Esophagus muscularis mucosa (tissue), 4 donors: Measurements from ENCODE around the gene PRKRA. TPM values are rescaled to one million over a fixed set of nuclear protein-coding genes. Genes with fewer than 3 reads are reported as not detected.

Experiments used
- DNase-seq: peaks from one replicate; pipeline ENCODE4 v3.0.0-alpha.2; 2017; ENCODE audit errors: extremely low spot score
- H3K27ac ChIP-seq, 4 donors: fragments of 200-600 bp; sonication (generic); replicated peaks in 1 of 4; 1 replicate in 3 of 4; 2 replicates in 1 of 4; pipeline ENCODE4 v1.5.1; 2016 to 2019; ENCODE audit warnings: mild to moderate bottlenecking in 1 of 4
- H3K27me3 ChIP-seq, 4 donors: fragments of 200-600 bp; sonication (generic); one replicate each; pipeline versions ENCODE4 v1.5.1 to v1.6.0; 2016 to 2019
- H3K36me3 ChIP-seq, 4 donors: fragments of 200-600 bp; sonication (generic); one replicate each; pipeline ENCODE4 v1.5.1; 2016 to 2019
- H3K4me1 ChIP-seq, 4 donors: fragments of 200-600 bp; sonication (generic); one replicate each; pipeline ENCODE4 v1.5.1; 2016 to 2019
- H3K4me3 ChIP-seq, 4 donors: fragments of 200-600 bp; sonication (generic); 1 replicate in 2 of 4; 2 replicates in 2 of 4; pipeline ENCODE4 v1.5.1; 2016 to 2019; ENCODE audit warnings: mild to moderate bottlenecking in 4 of 4, moderate library complexity in 1 of 4
- H3K9me3 ChIP-seq, 4 donors: fragments of 200-600 bp; sonication (generic); 1 replicate in 3 of 4; 2 replicates in 1 of 4; pipeline ENCODE4 v1.5.1; 2016 to 2019
- CTCF ChIP-seq, 3 experiments: fragments of 200-600 bp in 2 of 3; fragments of 450-650 bp in 1 of 3; sonication (generic) in 2 of 3; IDR thresholded peaks; one replicate each; pipeline ENCODE4 v1.5.1; 2017 to 2019; ENCODE audit warnings: antibody characterized with exemption in 3 of 3, mild to moderate bottlenecking in 2 of 3, moderate library complexity in 1 of 3
- EP300 ChIP-seq: sonication (generic); formaldehyde crosslinking; IDR thresholded peaks from one replicate; pipeline ENCODE4 v1.6.1; 2017; ENCODE audit warnings: antibody characterized with exemption
- POLR2A ChIP-seq: fragments of 450-650 bp; IDR thresholded peaks from one replicate; pipeline ENCODE4 v1.6.1; 2017; ENCODE audit warnings: antibody characterized with exemption, moderate library complexity, mild to moderate bottlenecking, low read depth
- POLR2AphosphoS5 ChIP-seq, 2 donors: sonication (generic); formaldehyde crosslinking; IDR thresholded peaks; one replicate each; pipeline ENCODE4 v1.6.1; 2017; ENCODE audit warnings: antibody characterized with exemption in 2 of 2
- WGBS: methylation state at CpG from one replicate; pipeline ENCODE4 v1.1.5; 2018; 5-methylcytosine and 5-hydroxymethylcytosine counted together
- intact Hi-C: fragments of 100-400 bp; cut with DNase I; formaldehyde crosslinking; loops from one replicate; pipeline ENCODE4 v1.15.1; 2023
- total RNA-seq, 4 donors: library from RNA; depleted of rRNA; stranded (reverse); fragments of >200 nt; gene quantifications; one replicate each; pipeline versions ENCODE4 v1.1.0 to v1.2.1, GENCODE V29; 2016

PRKRA gene
- total RNA-seq, 4 donors from 2014 or later, result 74.5 to 90.9 (median 75.7) TPM

- H3K4me1 ChIP-seq, result peaks cover 39 to 46% (median 45%) of the 10 kb centered on the region in 4 donors
- intact Hi-C loops, result no loop called here
- H3K36me3 ChIP-seq, result peaks cover 0 to 36% (median 16%) of the 10 kb centered on the region in 4 donors
- DNase-seq, result no peak
- no peak overlapping the region for H3K27ac ChIP-seq
- WGBS, result 72% methylated on average over 3 of the region's 3 CpGs
- no peak for TF ChIP-seq POLR2A
- TF ChIP-seq POLR2AphosphoS5 (IDR thresholded peaks at IDR 0.05), result no peak
- no peak for TF ChIP-seq EP300
- no peak for TF ChIP-seq CTCF (IDR thresholded peaks at IDR 0.05)
- no peaks in the 10 kb centered on the region for H3K27me3 ChIP-seq
- H3K4me3 ChIP-seq, result no peak overlapping the region
- H3K9me3 ChIP-seq, result no peaks in the 10 kb centered on the region
Measured at GRCh38 chr2:178485356-178485755, 34.4 kb upstream of the PRKRA start.

- Histone ChIP-seq H3K9me3 (no peaks in the 10 kb centered on the region), H3K36me3 (peaks cover 0 to 27% (median 10%) of the 10 kb centered on the region in 4 donors), H3K4me3 (peak overlapping the region in 1 of 4 donors; percentile 22), H3K27ac (peak overlapping the region in 1 of 4 donors; percentile 2), H3K4me1 (peaks cover 45 to 52% (median 51%) of the 10 kb centered on the region in 4 donors), H3K27me3 (no peaks in the 10 kb centered on the region)
- intact Hi-C loops, result no loop called here
- 48% methylated on average over 6 of the region's 6 CpGs for WGBS
- TF ChIP-seq POLR2AphosphoS5 (IDR thresholded peaks at IDR 0.05) (no peak), POLR2A (no peak), EP300 (no peak), CTCF (IDR thresholded peaks at IDR 0.05) (no peak)
- DNase-seq, result no peak
Measured at GRCh38 chr2:178484245-178485041, 33.5 kb upstream of the PRKRA start.

GRCh38 chr2:178482437-178482836, 31.5 kb upstream of the PRKRA start:
- no peaks in the 10 kb centered on the region for H3K9me3 ChIP-seq
- TF ChIP-seq POLR2AphosphoS5 (IDR thresholded peaks at IDR 0.05) (no peak), CTCF (IDR thresholded peaks at IDR 0.05) (no peak), EP300 (no peak), POLR2A (no peak)
- no peak overlapping the region for H3K27ac ChIP-seq
- DNase-seq, result no peak
- H3K4me3 ChIP-seq, result peak overlapping the region in 2 of 4 donors; percentile 79 to 89
- H3K27me3 ChIP-seq, result no peaks in the 10 kb centered on the region
- intact Hi-C loops, result loop anchor here (2.0 kb wide), 1 partner anchor 68 kb away; no protein-coding TSS in a partner anchor
- H3K4me1 ChIP-seq, result peaks cover 53 to 65% (median 62%) of the 10 kb centered on the region in 4 donors
- 99% methylated on average over 4 of the region's 4 CpGs for WGBS
- peaks cover 0 to 18% (median 7%) of the 10 kb centered on the region in 4 donors for H3K36me3 ChIP-seq

- Histone ChIP-seq H3K27ac (peak within 1 kb of the TSS; percentile 93 to 96 (median 96)), H3K27me3 (no peaks in the 10 kb centered on the region), H3K36me3 (no peaks in the 10 kb centered on the region), H3K4me1 (peaks cover 55 to 71% (median 69%) of the 10 kb centered on the region in 4 donors), H3K4me3 (peak within 1 kb of the TSS; percentile 79 to 89 (median 83)), H3K9me3 (no peaks in the 10 kb centered on the region)
- intact Hi-C loops, result no loop called here
- peak; percentile 98 for DNase-seq
- TF ChIP-seq POLR2AphosphoS5 (IDR thresholded peaks at IDR 0.05) (peak; percentile 86 to 89), POLR2A (peak; percentile 22), EP300 (no peak), CTCF (IDR thresholded peaks at IDR 0.05) (no peak)
- 1% methylated on average over 35 of the region's 92 CpGs for WGBS
Measured at GRCh38 chr2:178480227-178481181, 29.5 kb upstream of the PRKRA start, which contains the start of gene PLEKHA3. Gene PLEKHA3 (plus strand): TSS chr2:178480457. CDS start chr2:178480870, 413 bp downstream.
